Fibroblast of upper back skin (primary cell): ENCODE data around the gene ASIC3.
A peak's percentile ranks its signal among the peaks of the same experiment; 100 is the strongest.

Source experiments
- DNase-seq: peaks from one replicate; pipeline ENCODE4 v3.0.0-alpha.2; 2013

Gene ASIC3

GRCh38 chr7:151074817-151075661 is 26.7 kb downstream of the ASIC3 start:
- no peak for DNase-seq

DNA sequence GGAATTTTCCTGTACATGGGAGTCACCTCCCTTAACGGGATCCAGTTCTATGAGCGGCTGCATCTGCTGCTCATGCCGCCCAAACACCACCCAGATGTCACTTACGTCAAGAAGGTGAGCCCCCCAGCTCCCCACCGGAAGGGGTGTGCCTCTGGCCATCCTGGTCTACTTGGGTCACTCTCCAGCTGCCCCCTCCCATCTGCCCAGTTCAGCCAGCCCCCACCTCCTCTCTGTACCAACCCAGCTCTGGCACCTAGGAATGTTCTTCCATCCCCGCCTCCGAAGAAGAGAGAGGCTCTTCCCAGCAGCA is 27.3 kb downstream of the ASIC3 start:
- DNase-seq, result no peak

DNA sequence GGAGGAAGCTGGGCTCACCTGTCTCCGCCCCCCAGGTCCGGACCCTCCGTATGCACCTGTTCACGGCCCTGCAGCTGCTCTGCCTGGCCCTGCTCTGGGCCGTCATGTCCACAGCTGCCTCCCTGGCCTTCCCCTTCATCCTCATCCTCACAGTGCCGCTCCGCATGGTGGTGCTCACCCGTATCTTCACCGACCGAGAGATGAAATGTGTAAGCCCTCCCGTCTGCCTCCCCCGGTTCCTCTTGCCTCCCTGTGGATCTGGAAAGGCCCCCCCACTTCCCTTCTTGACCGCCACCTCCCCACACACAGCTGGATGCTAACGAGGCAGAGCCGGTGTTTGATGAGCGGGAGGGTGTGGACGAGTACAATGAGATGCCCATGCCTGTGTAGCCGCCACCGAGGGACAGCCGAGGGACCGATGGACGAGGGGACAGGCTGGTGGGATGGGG is 27.7 kb downstream of the ASIC3 start:
- DNase-seq, result no peak

- DNase-seq, result no peak
Measured at GRCh38 chr7:151076863-151077704, 28.8 kb downstream of the ASIC3 start.

- no peak for DNase-seq
Measured at GRCh38 chr7:151077705-151078232, 29.4 kb downstream of the ASIC3 start.

GRCh38 chr7:151078233-151079040 is 30.1 kb downstream of the ASIC3 start:
- peak; percentile 59 for DNase-seq

DNA sequence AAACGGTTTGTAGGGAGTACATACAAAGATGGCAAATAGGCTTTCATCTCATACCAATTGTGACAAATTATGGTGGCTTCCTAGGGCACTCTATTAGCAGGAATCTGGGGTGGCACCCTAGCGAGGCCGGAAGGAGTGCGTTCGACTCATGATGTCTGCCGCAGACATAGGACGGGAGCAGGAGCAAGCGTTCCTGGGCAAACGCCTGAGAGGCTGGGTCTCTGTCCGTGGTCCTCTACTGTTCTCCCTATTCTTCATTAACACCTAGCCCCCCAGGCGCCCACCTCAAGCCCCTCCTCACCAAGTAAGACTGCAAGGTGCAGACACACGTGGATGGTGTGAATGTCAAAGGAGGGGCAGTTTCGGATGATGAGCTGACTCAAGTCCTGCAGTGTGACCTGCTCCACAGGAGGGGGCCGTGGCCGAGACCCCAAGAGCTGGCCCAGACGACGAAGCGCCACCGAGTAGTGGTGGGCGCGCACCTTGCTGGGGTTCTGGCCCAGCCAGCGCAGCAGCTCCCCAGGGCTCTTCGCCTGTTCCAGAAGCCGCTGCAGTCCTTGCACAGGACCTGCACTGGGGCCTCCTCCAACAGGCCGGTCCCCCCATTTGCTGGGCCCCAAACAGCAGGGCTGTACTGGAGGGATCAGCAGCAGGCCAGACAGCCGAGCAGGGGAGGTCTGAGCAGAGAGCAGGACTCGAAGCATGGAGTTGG is 31.0 kb downstream of the ASIC3 start:
- DNase-seq, result no peak

DNA sequence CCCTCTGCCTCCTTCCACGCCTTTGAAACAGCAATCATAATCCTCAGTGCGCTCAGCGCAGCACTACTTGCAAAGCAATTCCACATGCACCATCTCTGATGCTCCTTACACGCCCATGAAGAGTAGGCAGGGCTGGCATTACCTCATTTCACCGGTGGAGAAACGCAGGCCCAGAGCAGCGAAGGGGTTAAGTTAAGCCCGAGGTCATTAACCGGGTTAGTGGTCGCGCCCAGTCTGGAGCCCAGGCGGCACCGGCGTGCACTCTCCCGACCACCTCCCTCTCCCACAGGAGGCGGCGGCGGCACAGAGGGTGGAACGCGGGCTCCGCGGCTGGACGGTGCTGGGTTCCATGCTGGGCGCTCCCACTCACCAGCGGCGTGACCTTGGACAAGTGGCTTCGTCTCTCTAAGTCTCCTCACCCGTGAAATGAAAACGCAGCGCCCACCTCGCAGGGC is 31.8 kb downstream of the ASIC3 start:
- no peak for DNase-seq

DNA sequence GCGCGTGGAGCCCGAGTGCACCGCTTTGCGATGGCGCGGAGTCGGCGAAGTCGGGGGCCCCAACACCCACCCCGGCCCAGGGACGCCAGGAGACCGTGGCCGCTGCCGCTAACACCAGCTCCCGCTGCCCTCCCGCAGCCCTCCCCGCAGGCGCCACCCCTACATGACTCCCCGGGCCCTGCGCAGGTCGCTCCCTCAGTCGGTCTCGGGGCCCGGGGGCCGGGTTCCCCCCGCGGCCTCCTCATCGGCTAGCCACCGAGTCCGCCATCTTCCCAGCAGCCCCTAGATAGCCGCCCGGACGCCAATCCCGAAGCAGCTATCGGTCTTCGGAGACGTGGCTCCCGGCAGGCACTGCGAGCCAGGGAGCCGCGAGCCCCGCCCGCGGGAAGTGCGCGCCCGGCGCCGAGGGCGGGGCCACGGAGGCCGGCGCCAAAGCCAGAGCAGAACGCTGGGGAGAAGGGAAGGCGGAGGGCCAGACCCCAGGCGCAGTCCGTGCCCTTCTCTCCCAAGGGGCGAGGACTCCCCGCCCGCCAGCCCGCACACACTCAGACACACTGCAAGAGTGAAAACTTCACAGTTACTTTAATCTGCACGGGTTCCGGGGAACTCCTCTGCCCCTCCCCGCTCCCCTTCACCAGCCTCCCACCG is 32.3 kb downstream of the ASIC3 start, which contains the start of gene FASTK:
Gene FASTK, minus strand, starts transcription at position 288 of the 648 bp plus-strand sequence. Its CDS starts 43 bp downstream, at position 245.
- peak; percentile 90 for DNase-seq

DNA sequence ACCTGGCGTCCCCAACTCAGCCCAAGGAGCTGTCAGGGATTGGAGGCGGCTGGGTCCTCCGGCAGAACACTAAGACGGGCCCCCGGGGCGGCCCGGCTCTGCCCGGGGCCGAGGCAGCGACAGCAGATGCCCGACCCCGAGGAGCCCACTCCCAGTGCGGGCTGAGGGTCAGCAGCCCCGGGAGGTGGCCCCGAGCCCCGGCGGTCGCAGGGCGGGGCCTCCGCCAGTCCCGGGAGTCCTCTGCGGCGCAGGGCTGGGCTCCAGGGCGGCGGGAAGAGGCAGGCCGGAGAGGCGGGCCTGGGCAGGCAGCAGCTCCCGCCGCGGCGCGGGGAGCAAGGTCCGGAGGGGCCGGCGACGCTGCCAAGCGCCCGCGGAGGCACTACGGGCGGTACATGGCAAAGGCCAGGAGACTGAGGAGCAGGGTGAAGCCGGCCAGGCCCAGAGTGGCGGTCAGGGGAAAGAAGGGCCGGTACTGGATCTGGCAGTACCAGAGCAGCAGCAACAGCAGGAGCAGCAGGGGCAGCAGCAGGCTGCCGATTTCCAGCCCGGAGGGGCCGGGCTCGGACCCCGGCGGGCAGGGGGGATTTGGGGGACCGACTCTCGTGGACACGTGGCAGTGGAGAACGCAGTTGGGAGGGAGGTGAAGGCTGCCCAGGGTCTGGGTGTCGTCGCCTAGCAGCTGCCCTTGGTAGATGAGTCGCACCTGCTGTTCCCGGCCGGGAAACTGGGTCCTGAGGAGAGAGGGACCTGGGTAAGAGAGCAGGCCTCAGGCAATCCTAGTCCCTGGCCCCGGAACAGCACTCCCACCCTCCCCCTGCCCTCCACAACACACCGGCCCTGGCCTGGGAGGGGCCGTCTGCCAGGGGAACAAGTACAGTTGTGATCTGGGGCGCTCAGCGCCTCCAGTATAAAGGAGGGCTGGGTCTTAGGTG is 33.1 kb downstream of the ASIC3 start:
- DNase-seq, result no peak

- DNase-seq, result no peak
Measured at GRCh38 chr7:151082141-151083070, 34.1 kb downstream of the ASIC3 start.

DNA sequence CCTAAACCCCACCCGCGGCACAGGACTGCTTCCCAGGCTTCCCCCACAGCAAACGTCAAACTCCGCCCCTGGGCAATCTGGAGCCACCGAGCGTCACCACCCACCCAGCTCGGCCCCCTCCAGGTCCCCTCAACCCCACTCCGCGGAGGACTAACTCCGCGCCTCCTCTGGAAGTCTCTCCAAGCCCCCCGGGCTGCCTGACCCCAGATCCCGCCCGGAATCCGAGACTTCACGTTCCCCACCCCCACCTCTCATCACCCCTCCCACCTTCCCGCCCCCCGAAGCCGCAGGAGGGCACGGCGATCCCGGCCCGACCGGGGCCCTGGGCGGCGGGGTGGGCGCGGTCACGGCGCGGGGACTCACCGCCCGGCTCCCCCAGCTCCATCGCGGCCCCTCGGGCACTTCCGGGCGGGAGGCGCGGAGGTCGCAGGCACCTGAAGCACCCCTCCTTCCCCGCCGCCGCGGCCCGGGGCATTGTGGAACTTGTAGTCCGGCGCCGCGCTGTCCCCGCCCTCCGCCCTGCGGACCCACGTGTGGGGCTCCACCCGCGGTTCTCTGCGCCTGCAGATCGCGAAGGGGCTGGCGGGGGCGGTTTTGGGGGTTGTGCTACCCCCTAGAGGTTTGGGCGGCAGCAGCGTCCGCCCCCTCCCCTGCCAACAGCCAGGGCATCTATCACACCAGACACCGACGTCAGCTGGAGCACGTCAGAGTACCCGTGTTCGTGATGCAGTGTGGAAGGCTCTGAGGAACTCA is 34.9 kb downstream of the ASIC3 start, which contains the start of gene TMUB1:
Gene TMUB1, minus strand, starts transcription at position 423 of the 753 bp plus-strand sequence. CDS start 930 bp downstream, outside the sequence.
- DNase-seq, result peak; percentile 53

GRCh38 chr7:151083824-151084160 is 35.5 kb downstream of the ASIC3 start:
- DNase-seq, result no peak

DNA sequence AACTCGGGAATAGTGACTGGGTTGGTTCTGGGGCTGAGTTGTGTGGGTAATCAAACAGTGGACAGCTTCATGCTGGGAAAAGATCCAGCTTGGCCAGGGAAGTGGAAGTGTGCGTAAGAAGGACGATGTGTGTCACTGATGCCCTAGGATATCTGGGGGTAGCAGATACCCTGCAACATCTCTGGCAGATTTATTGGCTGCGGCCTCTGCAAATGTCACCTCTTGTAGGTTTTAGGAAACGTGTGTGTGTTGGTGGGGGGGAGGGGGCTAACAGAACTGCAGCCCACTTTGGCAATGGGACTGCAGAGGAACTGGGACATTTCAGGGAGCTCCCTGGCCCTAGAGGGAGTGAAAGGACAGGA is 37.0 kb downstream of the ASIC3 start:
- DNase-seq, result no peak

- DNase-seq, result peak; percentile 74
Measured at GRCh38 chr7:151085691-151086620, 37.6 kb downstream of the ASIC3 start, which contains the start of gene AGAP3. AGAP3 (plus strand) TSS chr7:151086475; CDS start chr7:151086742, 267 bp downstream.

GRCh38 chr7:151086802-151087244 is 38.5 kb downstream of the ASIC3 start:
- peak; percentile 26 for DNase-seq
